Activated naive CD8-positive, alpha-beta T cell treated with anti-CD3 and anti-CD28 coated beads, Interleukin-2, amount 50 U/mL, for 24 hours (primary cell): ENCODE results near the gene BIRC5.

ENCODE experiments used
- ATAC-seq: fragments of 150-1000 bp; cut with Tn5 transposase; one replicate; pipeline ENCODE4 v1.10.0; 2021
- DNase-seq: peaks from one replicate; pipeline ENCODE4 v3.0.0; 2021
- H3K27ac Mint-ChIP-seq: one replicate; pipeline ENCODE4 v1.8.0; 2021; ENCODE audit warnings: mild to moderate bottlenecking, mixed read lengths
- H3K27me3 Mint-ChIP-seq: one replicate; pipeline ENCODE4 v1.8.0; 2021; ENCODE audit warnings: mixed read lengths
- H3K36me3 Mint-ChIP-seq: one replicate; pipeline ENCODE4 v1.8.0; 2021; ENCODE audit warnings: low read depth, mixed read lengths
- H3K4me1 Mint-ChIP-seq: one replicate; pipeline ENCODE4 v1.8.0; 2021; ENCODE audit warnings: mixed read lengths
- H3K4me3 Mint-ChIP-seq: one replicate; pipeline ENCODE4 v1.8.0; 2021; ENCODE audit warnings: mild to moderate bottlenecking, moderate library complexity, mixed read lengths
- H3K9me3 Mint-ChIP-seq: one replicate; pipeline ENCODE4 v1.8.0; 2021; ENCODE audit warnings: mixed read lengths

Gene BIRC5

GRCh38 chr17:78202666-78203065 is 11.4 kb upstream of the BIRC5 start:
- no peaks in the 10 kb centered on the region for H3K27me3 Mint-ChIP-seq
- peaks cover 4% of the 10 kb centered on the region for H3K4me1 Mint-ChIP-seq
- no peak overlapping the region for H3K4me3 Mint-ChIP-seq
- DNase-seq (no peak), ATAC-seq (no peak)
- peaks cover 3% of the 10 kb centered on the region for H3K36me3 Mint-ChIP-seq
- no peaks in the 10 kb centered on the region for H3K9me3 Mint-ChIP-seq
- H3K27ac Mint-ChIP-seq, result no peak overlapping the region

- no peak for DNase-seq
- no peaks in the 10 kb centered on the region for H3K9me3 Mint-ChIP-seq
- H3K36me3 Mint-ChIP-seq, result peaks cover 1% of the 10 kb centered on the region
- H3K4me3 Mint-ChIP-seq, result no peak overlapping the region
- no peak overlapping the region for H3K27ac Mint-ChIP-seq
- ATAC-seq, result no peak
- no peaks in the 10 kb centered on the region for H3K27me3 Mint-ChIP-seq
- no peaks in the 10 kb centered on the region for H3K4me1 Mint-ChIP-seq
Observed at GRCh38 chr17:78204387-78205123, 9.5 kb upstream of the BIRC5 start.

GRCh38 chr17:78205124-78205775 is 8.8 kb upstream of the BIRC5 start:
- Mint-ChIP-seq H3K36me3 (peaks cover 1% of the 10 kb centered on the region), H3K27me3 (no peaks in the 10 kb centered on the region), H3K9me3 (no peaks in the 10 kb centered on the region), H3K4me1 (no peaks in the 10 kb centered on the region), H3K27ac (no peak overlapping the region), H3K4me3 (no peak overlapping the region)
- ATAC-seq, result no peak
- no peak for DNase-seq

- Mint-ChIP-seq H3K27ac (no peak overlapping the region), H3K9me3 (no peaks in the 10 kb centered on the region), H3K36me3 (peaks cover 1% of the 10 kb centered on the region), H3K4me1 (no peaks in the 10 kb centered on the region), H3K4me3 (no peak overlapping the region), H3K27me3 (no peaks in the 10 kb centered on the region)
- no peak for ATAC-seq
- no peak for DNase-seq
Observed at GRCh38 chr17:78206298-78206697, 7.8 kb upstream of the BIRC5 start.

- Mint-ChIP-seq H3K9me3 (no peaks in the 10 kb centered on the region), H3K27ac (no peak overlapping the region), H3K36me3 (peaks cover 1% of the 10 kb centered on the region), H3K4me1 (no peaks in the 10 kb centered on the region), H3K27me3 (no peaks in the 10 kb centered on the region), H3K4me3 (no peak overlapping the region)
- DNase-seq (no peak), ATAC-seq (no peak)
Observed at GRCh38 chr17:78208486-78208885, 5.6 kb upstream of the BIRC5 start.

- no peak for ATAC-seq
- no peak overlapping the region for H3K27ac Mint-ChIP-seq
- no peak for DNase-seq
- H3K4me3 Mint-ChIP-seq, result no peak overlapping the region
- H3K36me3 Mint-ChIP-seq, result peaks cover 5% of the 10 kb centered on the region
- peaks cover 4% of the 10 kb centered on the region for H3K4me1 Mint-ChIP-seq
- no peaks in the 10 kb centered on the region for H3K9me3 Mint-ChIP-seq
- no peaks in the 10 kb centered on the region for H3K27me3 Mint-ChIP-seq
Observed at GRCh38 chr17:78210111-78210510, 3.9 kb upstream of the BIRC5 start.

GRCh38 chr17:78211032-78211431 is 3.0 kb upstream of the BIRC5 start:
- Mint-ChIP-seq H3K27me3 (no peaks in the 10 kb centered on the region), H3K27ac (no peak overlapping the region), H3K4me3 (no peak overlapping the region), H3K9me3 (no peaks in the 10 kb centered on the region), H3K36me3 (peaks cover 11% of the 10 kb centered on the region), H3K4me1 (peaks cover 8% of the 10 kb centered on the region)
- no peak for ATAC-seq
- DNase-seq, result no peak

- Mint-ChIP-seq H3K9me3 (no peaks in the 10 kb centered on the region), H3K27ac (peak overlapping the region; percentile 86), H3K36me3 (peaks cover 28% of the 10 kb centered on the region), H3K4me1 (peaks cover 13% of the 10 kb centered on the region), H3K27me3 (no peaks in the 10 kb centered on the region), H3K4me3 (peak overlapping the region; percentile 93)
- ATAC-seq, result no peak
- no peak for DNase-seq
Observed at GRCh38 chr17:78214706-78215061, 631 bp downstream of the BIRC5 start.

- DNase-seq, result no peak
- peaks cover 10% of the 10 kb centered on the region for H3K4me1 Mint-ChIP-seq
- ATAC-seq, result no peak
- H3K27me3 Mint-ChIP-seq, result no peaks in the 10 kb centered on the region
- H3K36me3 Mint-ChIP-seq, result peaks cover 42% of the 10 kb centered on the region
- H3K9me3 Mint-ChIP-seq, result no peaks in the 10 kb centered on the region
- H3K4me3 Mint-ChIP-seq, result no peak overlapping the region
- H3K27ac Mint-ChIP-seq, result no peak overlapping the region
Observed at GRCh38 chr17:78219396-78220150, 5.5 kb downstream of the BIRC5 start.

GRCh38 chr17:78223061-78223460 is 9.0 kb downstream of the BIRC5 start:
- Mint-ChIP-seq H3K9me3 (no peaks in the 10 kb centered on the region), H3K27me3 (peaks cover 5% of the 10 kb centered on the region), H3K27ac (no peak overlapping the region), H3K4me3 (no peak overlapping the region), H3K36me3 (peaks cover 27% of the 10 kb centered on the region), H3K4me1 (peaks cover 3% of the 10 kb centered on the region)
- DNase-seq (no peak), ATAC-seq (no peak)

- Mint-ChIP-seq H3K9me3 (no peaks in the 10 kb centered on the region), H3K4me3 (no peak overlapping the region), H3K36me3 (peaks cover 24% of the 10 kb centered on the region), H3K27ac (no peak overlapping the region), H3K4me1 (peaks cover 3% of the 10 kb centered on the region), H3K27me3 (peaks cover 7% of the 10 kb centered on the region)
- ATAC-seq, result no peak
- no peak for DNase-seq
Observed at GRCh38 chr17:78223765-78224164, 9.7 kb downstream of the BIRC5 start.

- H3K9me3 Mint-ChIP-seq, result no peaks in the 10 kb centered on the region
- no peak for DNase-seq
- peaks cover 3% of the 10 kb centered on the region for H3K4me1 Mint-ChIP-seq
- H3K36me3 Mint-ChIP-seq, result peaks cover 18% of the 10 kb centered on the region
- no peak overlapping the region for H3K4me3 Mint-ChIP-seq
- H3K27me3 Mint-ChIP-seq, result peaks cover 10% of the 10 kb centered on the region
- no peak for ATAC-seq
- H3K27ac Mint-ChIP-seq, result no peak overlapping the region
Observed at GRCh38 chr17:78224231-78225087, 10.4 kb downstream of the BIRC5 start.

GRCh38 chr17:78225088-78225865 is 11.2 kb downstream of the BIRC5 start:
- H3K36me3 Mint-ChIP-seq, result peaks cover 13% of the 10 kb centered on the region
- H3K4me1 Mint-ChIP-seq, result peaks cover 3% of the 10 kb centered on the region
- no peak overlapping the region for H3K27ac Mint-ChIP-seq
- peaks cover 15% of the 10 kb centered on the region for H3K27me3 Mint-ChIP-seq
- no peaks in the 10 kb centered on the region for H3K9me3 Mint-ChIP-seq
- H3K4me3 Mint-ChIP-seq, result no peak overlapping the region
- ATAC-seq (no peak), DNase-seq (no peak)
